Fibroblast of lung (primary cell): ENCODE results near the gene LRRC49.

Experiments
- CTCF ChIP-seq, 2 donors: IDR thresholded peaks in 1 of 2; conservative IDR thresholded peaks in 1 of 2; 1 replicate in 1 of 2; 2 replicates in 1 of 2; pipeline ENCODE4 v1.5.1; 2011 to 2012; ENCODE audit warnings: low read length in 2 of 2, control low read depth in 1 of 2, inconsistent platforms in 1 of 2, low read depth in 1 of 2, mild to moderate bottlenecking in 1 of 2
- EZH2 ChIP-seq: IDR thresholded peaks from 2 replicates; pipeline ENCODE4 v1.5.1; 2012; ENCODE audit warnings: low read length, control low read depth, mild to moderate bottlenecking; ENCODE audit errors: missing control alignments

- TF ChIP-seq CTCF (conservative IDR thresholded peaks at IDR 0.05 in 1 of 2, IDR thresholded peaks at IDR 0.05 in 1 of 2; ENCODE audit: low read depth in 1 of 2, low read length in 2 of 2) (no peak), EZH2 (no peak)
Observed at GRCh38 chr15:70998319-70998718, 105.7 kb downstream of the LRRC49 start.
